ENCODE measurements around the gene KSR2.

Gene KSR2

GRCh38 chr12:117583677-117584225 is 385.0 kb downstream of the KSR2 start:
- no peak for TF ChIP-seq CTCF (IDR thresholded peaks at IDR 0.05; ENCODE audit: insufficient read depth, missing control alignments)
- DNase-seq (ENCODE audit: insufficient read length, low spot score) (no peak), FAIRE-seq (no peak)

DNA sequence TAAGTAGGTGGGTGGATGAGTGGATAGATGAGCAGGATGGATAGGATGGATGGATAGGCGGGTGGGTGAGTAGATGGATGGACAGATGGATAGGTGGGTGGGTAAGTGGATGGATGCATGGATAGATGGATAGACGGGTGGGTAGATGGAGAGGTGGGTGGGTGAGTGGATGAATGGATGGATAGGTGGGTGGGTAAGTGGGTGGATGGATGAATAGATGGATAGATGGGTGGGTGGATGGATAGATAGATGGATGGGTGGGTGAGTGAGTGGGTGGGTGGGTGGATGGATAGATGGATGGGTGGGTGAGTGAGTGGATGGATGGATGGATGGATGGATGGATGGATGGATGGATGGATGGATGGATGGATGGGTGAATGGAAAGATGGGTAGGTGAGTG is 385.7 kb downstream of the KSR2 start:
- DNase-seq (ENCODE audit: insufficient read length, low spot score): no peak
- no peak for FAIRE-seq
- TF ChIP-seq CTCF (IDR thresholded peaks at IDR 0.05; ENCODE audit: insufficient read depth, missing control alignments): no peak

- TF ChIP-seq CTCF (IDR thresholded peaks at IDR 0.05; ENCODE audit: insufficient read depth, missing control alignments): no peak
- no peak for DNase-seq (ENCODE audit: insufficient read length, low spot score)
- FAIRE-seq: no peak
Observed at GRCh38 chr12:117582135-117582784, 386.5 kb downstream of the KSR2 start.

GRCh38 chr12:117580718-117581062 is 388.1 kb downstream of the KSR2 start:
- DNase-seq (ENCODE audit: insufficient read length, low spot score) (no peak), FAIRE-seq (no peak)
- TF ChIP-seq CTCF (IDR thresholded peaks at IDR 0.05; ENCODE audit: insufficient read depth, missing control alignments): no peak

- FAIRE-seq: no peak
- TF ChIP-seq CTCF (IDR thresholded peaks at IDR 0.05; ENCODE audit: insufficient read depth, missing control alignments): no peak
Observed at GRCh38 chr12:117580015-117580717, 388.6 kb downstream of the KSR2 start.

GRCh38 chr12:117577122-117577657 is 391.6 kb downstream of the KSR2 start:
- FAIRE-seq (no peak), DNase-seq (ENCODE audit: insufficient read length, low spot score) (no peak)
- no peak for TF ChIP-seq CTCF (IDR thresholded peaks at IDR 0.05; ENCODE audit: insufficient read depth, missing control alignments)

More at GRCh38 chr12:117580015-117580717, 388.6 kb downstream of the KSR2 start:
- no peak for DNase-seq (ENCODE audit: insufficient read length, low spot score)

GRCh38 chr12:117576053-117576452 is 392.7 kb downstream of the KSR2 start:
- DNase-seq (ENCODE audit: insufficient read length, low spot score) (no peak), FAIRE-seq (no peak)
- TF ChIP-seq CTCF (IDR thresholded peaks at IDR 0.05; ENCODE audit: insufficient read depth, missing control alignments): no peak

All from D721Med (cell line).